HG02884 (cell line): ENCODE results near the gene TRIM24.
A peak's percentile ranks its signal among the peaks of the same experiment; 100 is the strongest.
"Not testable (repeated sequence)": the region's sequence is repeated elsewhere in the genome, so short reads cannot be mapped to it uniquely, and the experiment has no call there.

ENCODE experiments used
- ATAC-seq: cut with Tn5 transposase; IDR thresholded peaks from one replicate; pipeline ENCODE4 v1.9.1; 2021; ENCODE audit warnings: mild to moderate bottlenecking, moderate library complexity; ENCODE audit not compliant: unreplicated experiment

Gene TRIM24

DNA sequence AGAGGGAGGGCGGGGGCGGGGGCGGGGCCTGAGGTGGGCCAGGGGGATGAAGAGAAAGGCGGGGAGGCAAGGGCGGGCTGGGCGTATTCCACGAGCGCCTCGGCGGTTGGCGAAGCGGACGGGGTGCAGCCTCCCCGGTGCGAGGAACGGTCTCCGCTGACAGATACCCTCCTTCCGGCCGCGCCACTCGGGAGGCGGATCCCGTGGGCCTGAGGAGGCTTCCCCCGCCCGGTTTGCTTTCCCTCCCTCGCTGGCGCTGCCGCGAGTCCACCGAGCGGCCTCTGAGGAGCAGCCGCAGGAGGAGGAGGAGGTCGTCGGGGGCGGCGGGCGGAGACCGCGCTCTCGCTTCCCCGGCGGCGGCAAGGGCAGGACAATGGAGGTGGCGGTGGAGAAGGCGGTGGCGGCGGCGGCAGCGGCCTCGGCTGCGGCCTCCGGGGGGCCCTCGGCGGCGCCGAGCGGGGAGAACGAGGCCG lies at the start of gene TRIM24:
TRIM24 (plus strand) TSS at position 84 of the 473 bp plus-strand sequence; CDS start at position 374, 290 bp downstream.
- peak; percentile 63 for ATAC-seq

DNA sequence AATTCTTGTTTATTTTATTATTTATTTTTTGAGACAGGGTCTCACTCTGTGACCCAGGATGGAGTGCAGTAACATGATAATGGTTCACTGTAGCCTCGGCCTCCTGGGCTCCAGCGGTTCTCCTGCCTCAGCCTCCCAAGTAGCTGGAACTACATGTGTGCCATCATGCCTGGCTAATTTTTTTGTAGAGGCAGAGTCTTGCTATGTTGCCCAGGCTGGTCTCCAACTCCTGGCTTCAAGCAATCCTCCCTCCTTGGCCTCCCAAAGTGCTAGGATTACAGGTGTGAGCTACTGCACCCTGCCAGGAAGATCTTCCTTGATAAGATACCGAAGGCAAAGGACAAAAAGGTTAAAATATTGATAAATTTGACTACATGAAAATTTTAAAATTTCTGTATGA lies 48.0 kb upstream of the TRIM24 start:
- ATAC-seq: not testable (repeated sequence)

DNA sequence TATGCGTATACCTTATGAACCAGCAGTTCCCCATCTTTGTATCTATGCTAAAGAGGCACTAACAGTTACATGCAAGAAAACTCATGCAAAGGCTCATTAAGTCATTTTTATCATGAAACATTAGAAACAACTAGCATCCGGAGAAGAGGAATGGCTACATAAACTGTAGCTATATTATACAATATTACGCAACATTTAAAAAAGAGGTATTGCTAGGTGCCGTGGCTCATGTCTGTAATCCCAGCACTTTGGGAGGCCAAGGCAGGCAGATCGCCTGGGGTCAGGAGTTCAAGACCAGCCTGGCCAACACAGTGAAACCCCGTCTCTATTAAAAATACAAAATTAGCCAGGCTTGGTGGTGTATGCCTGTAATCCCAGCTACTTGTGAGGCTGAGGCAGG lies 47.1 kb upstream of the TRIM24 start:
- ATAC-seq: not testable (repeated sequence)

DNA sequence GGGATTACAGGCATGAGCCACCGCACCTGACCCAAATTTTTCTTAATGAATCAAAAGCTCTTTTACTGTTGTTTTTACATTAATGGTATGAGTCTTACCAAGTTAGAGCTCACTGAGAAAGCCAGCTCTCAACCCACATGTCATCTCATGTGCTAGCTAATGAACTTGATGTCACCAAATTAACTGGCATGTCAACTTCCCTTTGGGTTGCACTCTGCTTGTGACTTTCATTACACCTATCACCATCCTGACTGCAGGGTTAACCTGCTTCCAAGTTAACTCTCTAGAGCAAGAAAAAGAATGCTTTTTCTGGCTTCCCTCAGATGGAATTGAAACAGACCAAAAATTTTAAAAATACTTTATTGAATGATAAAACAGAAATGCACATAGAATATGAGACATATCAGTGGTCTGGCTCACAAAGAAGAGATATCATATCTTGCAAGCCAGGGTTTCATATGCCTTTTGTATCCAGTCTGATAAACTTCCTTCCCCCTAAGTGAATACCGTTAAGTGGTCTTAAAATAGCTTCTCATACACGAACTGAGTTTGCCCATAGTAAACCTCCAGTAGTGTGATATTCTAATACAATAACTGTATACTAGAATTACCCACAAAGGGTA lies 42.9 kb upstream of the TRIM24 start:
- ATAC-seq: no peak

DNA sequence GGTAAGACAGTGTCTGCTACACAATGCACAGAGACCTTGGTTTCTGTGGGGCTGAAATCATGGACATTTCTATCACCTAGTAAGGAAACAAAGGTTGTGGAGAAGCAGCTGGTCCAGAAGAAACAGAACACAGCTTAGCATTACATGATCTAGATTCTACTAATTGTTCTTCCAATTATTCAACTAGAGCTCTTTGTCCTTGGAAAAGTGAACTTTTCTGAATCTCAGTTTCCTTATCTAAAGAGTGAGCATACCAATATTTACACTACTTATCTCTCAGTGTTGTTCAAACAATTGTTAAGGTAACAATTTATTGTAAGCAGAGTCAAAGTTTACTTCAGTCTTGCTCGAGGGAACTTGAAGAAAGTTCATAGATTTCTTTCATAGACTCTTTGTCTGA lies 42.3 kb upstream of the TRIM24 start:
- ATAC-seq: no peak

DNA sequence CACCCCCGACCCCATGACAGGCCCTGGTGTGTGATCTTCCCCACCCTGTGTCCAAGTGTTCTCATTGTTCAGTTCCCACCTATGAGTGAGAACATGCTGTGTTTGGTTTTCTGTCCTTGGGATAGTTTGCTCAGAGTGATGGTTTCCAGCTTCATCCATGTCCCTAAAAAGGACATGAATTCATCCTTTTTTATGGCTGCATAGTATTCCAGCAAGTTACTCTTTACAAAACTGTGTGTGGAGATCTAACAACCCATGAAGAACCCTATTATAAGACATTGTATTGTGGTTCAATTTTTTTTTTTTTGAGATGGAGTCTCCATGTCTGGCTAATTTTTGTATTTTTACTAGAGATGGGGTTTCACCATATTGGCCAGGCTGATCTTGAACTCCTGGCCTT lies 41.7 kb upstream of the TRIM24 start:
- ATAC-seq: not testable (repeated sequence)

DNA sequence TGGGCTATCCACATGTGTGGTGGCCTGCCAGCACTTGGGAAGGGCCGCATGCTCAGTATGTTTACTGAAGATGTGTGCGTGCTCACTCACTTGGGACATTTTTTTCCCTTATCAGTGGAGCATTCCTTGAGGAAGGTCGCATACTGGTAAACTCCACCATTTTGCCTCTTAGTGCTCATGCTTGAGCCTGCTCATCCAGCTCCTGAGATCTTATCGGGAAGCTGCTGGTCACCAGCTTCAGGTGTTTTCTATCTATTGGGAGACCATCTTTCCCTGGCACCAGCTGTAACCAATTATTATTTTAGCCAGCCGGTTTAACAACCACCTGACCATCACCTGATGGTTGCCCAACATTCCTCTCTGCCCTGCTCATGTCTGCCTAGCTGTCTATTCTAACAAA lies 35.0 kb upstream of the TRIM24 start:
- ATAC-seq: no peak

DNA sequence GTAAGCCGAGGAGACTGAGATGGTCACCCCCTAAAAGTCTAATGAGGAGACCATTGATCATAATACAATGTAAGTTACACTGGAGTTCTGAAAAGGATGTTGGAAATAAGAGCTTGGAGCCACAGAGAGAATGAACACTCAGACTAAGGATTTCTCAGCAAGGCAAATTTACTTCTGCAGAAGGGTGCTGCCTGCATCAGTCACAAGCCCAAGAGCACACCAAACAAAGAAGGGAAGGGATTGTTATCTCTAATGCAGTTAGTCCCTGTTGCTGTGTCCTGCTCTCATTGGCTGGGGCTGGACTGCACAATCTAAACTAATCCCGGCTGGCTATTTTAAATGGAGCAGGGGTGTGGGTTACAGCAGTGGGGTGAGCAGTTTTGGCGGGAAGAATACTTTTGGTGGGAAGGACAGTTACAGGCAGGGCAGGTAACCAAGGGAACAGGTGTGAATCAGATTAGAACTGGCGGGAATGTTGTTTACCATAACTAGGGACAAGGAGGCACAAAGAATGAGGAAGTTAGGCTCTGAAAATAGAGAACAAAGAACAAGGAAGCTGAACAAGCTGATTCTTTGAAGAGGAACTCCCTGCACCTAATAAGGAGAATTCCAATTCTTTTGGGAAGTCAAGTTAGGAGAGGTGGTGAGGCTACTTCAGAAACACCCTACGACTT lies 30.3 kb upstream of the TRIM24 start:
- no peak for ATAC-seq

DNA sequence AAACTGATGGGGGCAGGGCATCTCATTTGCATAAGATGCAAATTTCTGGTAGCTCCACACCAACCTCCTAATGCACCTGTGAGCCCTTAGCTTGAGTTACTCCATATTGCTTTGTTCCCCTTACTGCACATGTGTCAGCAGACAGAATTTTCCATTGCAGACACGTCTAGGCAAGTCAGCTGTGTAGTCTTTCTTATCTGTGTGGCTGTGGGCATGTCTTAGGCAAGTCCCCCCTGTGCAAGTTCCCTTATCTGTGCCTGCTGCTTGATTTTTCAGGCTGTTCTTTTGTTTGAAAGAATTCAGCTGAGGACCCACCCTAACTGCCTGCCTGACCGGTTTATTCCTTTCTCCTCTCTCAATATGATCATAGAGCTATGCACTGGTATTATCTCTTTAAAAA lies 28.5 kb upstream of the TRIM24 start:
- no peak for ATAC-seq

DNA sequence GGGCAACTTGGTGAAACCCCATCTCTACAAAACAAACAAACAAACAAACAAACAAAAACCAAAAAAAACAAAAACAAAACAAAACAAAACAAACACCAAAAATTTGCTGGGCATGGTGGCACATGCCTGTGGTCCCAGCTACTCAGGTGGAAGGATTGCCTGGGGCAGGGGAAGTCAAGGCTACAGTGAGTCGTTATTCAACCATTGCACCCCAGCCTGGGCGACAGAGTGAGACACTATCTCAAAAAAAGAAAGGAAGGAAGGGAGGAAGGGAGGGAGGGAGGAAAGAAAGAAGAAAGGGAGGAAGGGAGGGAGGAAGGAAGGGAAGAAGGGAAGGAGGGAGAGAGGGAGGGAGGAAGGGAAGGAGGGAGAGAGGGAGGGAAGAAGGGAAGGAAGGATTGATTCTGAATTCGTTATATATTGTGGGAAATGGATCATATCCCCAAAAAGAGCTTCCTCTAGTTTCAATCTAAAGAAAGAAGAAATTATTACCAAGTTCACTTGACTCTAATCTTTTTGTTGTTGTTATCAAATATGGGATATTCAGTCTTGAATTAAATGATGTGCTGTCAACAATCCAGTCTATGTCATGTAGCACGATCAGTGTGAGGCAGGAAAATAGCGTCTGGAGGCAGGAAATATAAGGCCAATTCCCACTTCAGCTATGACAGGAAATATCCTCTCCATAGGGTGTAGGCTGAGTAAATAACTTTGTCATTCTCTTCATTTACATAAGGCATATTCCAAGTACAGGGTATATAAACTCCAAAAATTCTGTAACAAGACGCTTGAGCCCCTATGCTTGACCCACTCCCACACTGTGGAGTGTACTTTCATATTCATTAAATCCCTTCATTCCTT lies 26.2 kb upstream of the TRIM24 start:
- no peak for ATAC-seq

DNA sequence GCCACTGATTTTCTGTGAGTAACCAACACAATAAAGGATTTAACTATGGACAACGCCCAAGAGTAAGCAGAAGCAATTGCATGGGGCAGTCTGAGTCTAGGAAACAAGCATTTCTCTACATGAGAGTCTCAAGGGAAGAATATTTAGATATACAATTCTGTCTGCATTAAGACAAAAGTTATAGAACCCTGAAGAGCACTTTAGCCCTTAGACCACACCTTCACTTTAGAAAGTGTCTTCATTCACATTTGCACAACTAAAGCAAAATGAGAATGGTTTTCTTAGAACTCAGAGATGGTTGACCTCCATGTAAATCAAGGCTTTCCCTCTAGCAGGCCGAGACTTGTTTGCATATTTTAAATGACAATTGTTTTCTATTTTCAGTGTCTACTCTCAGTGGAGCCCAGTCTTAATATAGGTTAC lies 25.5 kb upstream of the TRIM24 start:
- no peak for ATAC-seq

DNA sequence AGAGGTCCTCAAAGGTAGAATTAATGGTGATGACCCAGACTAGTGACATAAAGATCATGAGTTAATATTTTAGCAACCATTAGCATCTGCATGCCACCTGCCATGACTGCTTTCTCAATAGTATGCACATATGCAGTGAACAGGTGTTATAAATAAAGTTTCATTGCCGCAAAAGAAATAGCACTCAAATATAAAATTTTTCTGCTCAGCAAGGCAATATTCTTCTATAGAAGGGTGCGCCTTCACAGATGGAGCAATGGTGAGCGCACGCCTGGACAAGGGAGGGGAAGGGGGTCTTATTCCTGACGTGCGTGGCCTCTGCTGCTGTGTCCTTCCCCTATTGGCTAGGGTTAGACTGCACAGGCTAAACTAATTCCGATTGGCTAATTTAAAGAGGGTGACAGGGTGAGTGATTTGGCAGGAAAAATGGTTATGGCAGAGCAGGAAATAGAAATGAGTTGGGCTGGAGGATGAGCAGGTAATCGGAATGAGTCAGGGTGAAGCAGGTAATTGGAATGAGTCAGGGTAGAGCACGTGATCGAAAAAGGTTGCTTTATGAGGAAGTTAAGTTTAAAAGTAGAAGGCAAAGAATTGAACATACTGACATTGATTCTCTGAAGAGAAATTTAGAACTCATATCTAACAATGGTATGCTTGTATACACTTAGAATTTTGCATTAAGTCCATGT lies 24.7 kb upstream of the TRIM24 start:
- ATAC-seq: no peak

DNA sequence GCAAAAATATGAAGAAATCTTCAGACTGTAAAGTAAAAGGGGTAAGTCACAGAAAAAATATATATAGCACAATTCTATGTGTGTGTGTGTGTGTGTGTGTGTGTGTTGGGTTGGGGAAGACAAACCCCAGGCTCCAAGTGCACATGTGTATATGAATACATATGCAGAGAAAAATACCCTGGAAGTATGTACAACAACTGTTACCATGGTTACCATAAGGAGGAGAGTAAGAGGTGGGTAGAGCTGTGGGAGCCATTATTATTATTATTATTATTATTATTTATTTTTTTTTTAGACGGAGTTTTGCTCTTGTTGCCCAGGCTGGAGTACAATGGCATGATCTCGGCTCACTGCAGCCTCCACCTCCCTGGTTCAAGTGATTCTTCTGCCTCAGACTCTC lies 23.7 kb upstream of the TRIM24 start:
- ATAC-seq: no peak

DNA sequence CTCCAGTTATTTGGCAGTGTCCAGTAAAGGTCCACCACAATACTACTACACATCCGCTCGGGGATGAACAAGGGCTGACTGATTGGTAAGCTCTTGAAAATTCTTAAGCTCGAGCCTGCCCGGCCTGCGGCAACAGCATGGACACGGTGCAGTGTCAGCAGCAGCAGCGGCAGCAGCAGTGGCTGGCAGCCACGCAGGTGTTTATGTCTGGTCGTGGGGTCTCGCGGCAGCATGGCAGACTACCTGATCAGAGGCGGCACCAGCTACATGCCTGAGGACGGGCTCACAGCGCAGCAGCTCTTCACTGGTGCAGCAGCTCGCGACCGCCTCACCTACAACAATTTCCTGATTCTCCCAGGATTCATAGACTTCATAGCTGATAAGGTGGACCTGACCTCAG lies 19.6 kb upstream of the TRIM24 start:
- ATAC-seq: no peak

DNA sequence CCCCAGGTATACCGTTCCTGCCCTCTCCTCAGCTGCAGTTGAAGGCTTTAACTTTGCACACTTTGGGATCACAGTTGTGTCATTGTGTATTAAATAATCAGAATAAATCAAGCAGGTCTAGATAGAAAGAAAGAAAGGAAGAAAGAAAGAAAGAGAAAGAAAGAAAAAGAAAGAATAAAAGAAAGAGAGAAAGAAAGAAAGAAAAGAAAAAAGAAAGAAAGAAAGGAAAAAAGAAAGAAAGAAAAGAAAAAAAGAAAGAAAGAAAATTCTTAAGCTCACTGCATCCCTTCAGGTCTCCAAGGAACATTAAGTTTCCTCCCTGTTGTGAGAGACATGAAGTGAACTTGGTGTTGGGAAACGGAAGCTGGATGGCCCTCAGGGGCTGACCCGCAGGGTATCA lies 17.2 kb upstream of the TRIM24 start:
- no peak for ATAC-seq

DNA sequence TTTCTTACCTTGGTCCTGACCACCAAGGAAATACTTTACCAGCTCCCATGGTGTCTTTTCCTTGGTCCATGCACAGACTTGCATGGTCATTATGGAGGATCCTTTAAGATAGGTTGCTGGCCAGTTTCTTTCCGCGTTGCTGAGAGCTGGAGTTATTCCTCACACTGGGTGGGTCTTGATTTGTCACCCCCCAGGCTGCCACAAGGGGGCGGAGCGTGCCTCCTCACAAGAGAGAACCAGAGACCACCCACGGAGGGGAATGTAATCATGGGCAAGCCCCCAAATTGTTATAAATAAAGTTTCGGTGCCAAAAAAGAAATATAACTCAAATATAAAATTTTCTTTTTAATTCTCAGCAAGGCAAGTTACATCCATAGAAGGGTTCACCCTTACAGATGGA lies 10.5 kb upstream of the TRIM24 start:
- no peak for ATAC-seq

DNA sequence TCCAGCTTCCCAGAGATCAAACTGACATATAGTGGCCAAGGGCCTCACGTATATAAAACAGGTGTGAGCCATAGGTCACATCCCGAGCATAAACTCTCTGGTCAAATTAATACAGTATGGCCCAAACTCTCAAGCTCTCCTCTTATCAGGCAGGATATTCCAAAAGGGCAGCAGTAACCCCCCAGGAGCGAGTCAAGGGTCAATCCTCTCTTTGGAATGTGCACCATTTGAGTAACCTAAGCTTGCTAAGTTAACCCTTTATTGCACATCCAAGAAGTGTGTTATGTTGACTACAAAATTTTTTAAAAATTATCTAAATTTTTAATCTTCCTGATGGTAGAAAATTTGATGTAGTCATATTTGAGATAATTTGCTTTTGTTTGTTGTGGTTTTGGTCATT lies 4.5 kb upstream of the TRIM24 start:
- ATAC-seq: no peak

DNA sequence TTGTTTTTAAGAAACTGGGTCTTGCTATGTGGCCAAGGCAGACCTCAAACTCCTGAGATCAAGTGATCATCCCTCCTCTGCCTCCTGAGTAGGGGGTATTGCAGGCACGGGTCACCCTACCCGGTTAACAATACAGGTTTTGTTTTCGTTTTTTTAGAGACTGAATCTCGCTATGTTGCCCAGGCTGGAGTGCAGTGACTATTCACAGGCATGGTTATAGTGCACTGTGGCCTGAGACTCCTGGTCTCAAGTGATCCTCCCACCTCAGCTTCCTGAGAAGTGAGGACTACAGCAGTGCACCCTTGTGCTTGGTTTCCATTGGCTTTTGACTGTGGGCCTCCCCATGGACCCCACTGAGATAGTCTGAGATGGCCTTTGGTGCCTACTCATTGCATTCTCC lies 3.8 kb upstream of the TRIM24 start:
- ATAC-seq: no peak

DNA sequence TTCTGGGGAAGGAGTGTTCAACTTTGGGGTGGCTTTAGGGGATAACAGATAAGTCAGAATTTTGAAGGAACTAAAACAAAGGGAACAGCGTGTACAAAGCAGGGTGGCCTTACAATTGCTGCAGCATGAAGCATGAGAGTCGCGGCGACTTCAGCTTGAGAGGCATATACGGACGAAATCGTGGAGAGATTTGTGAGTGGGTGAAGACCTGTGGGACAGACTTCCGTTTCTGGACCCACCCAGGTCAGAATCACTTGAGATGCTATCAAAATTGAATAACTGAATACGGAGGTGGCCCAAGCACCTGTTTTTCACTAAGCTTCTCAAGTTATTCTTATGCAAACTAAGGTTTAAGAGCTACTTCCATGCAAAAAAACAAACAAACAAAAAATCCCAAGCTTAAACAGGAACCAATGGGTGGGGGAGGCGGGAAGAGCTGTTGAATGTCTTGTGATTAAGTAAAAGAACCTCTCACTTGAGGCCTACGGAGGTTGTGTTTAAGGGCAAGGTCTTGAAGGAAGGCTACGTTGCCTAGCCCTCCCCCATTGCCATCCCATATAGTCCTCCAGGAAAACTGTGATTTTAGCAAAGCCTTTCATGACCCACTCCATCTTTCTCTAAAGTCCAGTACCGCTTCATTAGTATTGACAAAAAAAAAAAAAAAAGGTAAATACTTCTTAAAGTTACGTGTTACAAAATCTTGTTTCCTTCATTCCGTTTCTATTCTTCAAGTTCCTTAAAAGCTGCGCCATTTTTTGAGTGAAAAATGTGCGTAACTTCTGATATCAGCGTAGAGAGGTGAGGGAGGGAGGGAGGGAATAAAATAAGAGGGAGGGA lies 1.3 kb upstream of the TRIM24 start:
- ATAC-seq: no peak
